ENCODE results near the gene IGFBP2. TPM values are rescaled to one million over a fixed set of nuclear protein-coding genes. Genes with fewer than 3 reads are reported as not detected.
A peak's percentile ranks its signal among the peaks of the same experiment; 100 is the strongest.

Gene IGFBP2
- total RNA-seq, 1 experiment from 2014 or later: 363 TPM

- Histone ChIP-seq H2AFZ (ENCODE audit: low read length) (no peak overlapping the region), H3K23me2 (ENCODE audit: insufficient read length, low read depth, low read length, poor library complexity, severe bottlenecking) (peaks cover under 1% of the 10 kb centered on the region), H3K79me2 (ENCODE audit: insufficient read depth, low read length) (no peaks in the 10 kb centered on the region), H2BK15ac (ENCODE audit: low read depth, low read length) (no peak overlapping the region), H3K79me1 (ENCODE audit: insufficient read depth, low read depth, low read length, poor library complexity, severe bottlenecking) (no peaks in the 10 kb centered on the region), H3K9ac (ENCODE audit: extremely low read depth, insufficient read length, low read length) (no peak overlapping the region), H3K14ac (ENCODE audit: insufficient read depth, low read length) (no peak overlapping the region), H4K5ac (ENCODE audit: insufficient read length, low read depth, low read length) (no peak overlapping the region), H3K27ac (ENCODE audit: insufficient read length, low read depth, low read length) (no peak overlapping the region), H4K8ac (replicated peaks; ENCODE audit: insufficient read length, low read depth, low read length) (no peak overlapping the region), H2AK5ac (ENCODE audit: insufficient read length, low read length) (no peak overlapping the region), H3K9me3 (ENCODE audit: control insufficient read depth, low read depth, low read length) (no peaks in the 10 kb centered on the region), H3T11ph (ENCODE audit: low read length) (no peak overlapping the region), H3K4ac (ENCODE audit: low read depth, low read length) (no peak overlapping the region), H4K91ac (ENCODE audit: insufficient read length, low read depth, low read length) (no peak overlapping the region), H2BK20ac (ENCODE audit: low read depth, low read length, poor library complexity, severe bottlenecking) (no peak overlapping the region), H3K18ac (ENCODE audit: insufficient read length, low read depth, low read length) (no peak overlapping the region), H3K4me1 (ENCODE audit: insufficient read depth, low read length) (peaks cover 4% of the 10 kb centered on the region; the same call in 1 of the 2 replicates), H3K27me3 (ENCODE audit: insufficient read depth, low read length) (no peaks in the 10 kb centered on the region), H2BK5ac (ENCODE audit: insufficient read length, low read length) (no peak overlapping the region), H3K56ac (ENCODE audit: insufficient read length, low read depth, low read length) (no peak overlapping the region), H3K23ac (ENCODE audit: insufficient read length, low read depth, low read length) (no peak overlapping the region), H2BK12ac (ENCODE audit: insufficient read length, low read depth, low read length) (no peak overlapping the region), H2BK120ac (ENCODE audit: low read depth, low read length, poor library complexity, severe bottlenecking) (no peak overlapping the region), H3K4me2 (ENCODE audit: insufficient read depth, insufficient read length, low read length) (no peak overlapping the region), H4K20me1 (ENCODE audit: control insufficient read depth, insufficient read depth, insufficient read length) (no peaks in the 10 kb centered on the region)
- Mint-ChIP-seq H3K27me3 (ENCODE audit: low read depth) (peaks cover 3% of the 10 kb centered on the region), H3K4me3 (no peak overlapping the region), H3K9me3 (no peaks in the 10 kb centered on the region), H3K36me3 (ENCODE audit: insufficient read depth in 1 of 3, low read depth in 3 of 3) (peaks cover 21 to 34% (median 33%) of the 10 kb centered on the region in 3 experiments), H3K27ac (no peak overlapping the region), H3K4me1 (peaks cover 22 to 29% of the 10 kb centered on the region in 2 experiments)
- DNase-seq: peak; percentile 58
- WGBS (ENCODE audit: extremely low coverage, insufficient read length, low lambda C conversion rate): no CpG with 5 or more reads among the region's 7 CpGs
- TF ChIP-seq CTCF (conservative IDR thresholded peaks at IDR 0.05): no peak
Observed at GRCh38 chr2:216665242-216665641, 32.0 kb downstream of the IGFBP2 start.
